ENCODE measurements around the gene STAC3.

DNA sequence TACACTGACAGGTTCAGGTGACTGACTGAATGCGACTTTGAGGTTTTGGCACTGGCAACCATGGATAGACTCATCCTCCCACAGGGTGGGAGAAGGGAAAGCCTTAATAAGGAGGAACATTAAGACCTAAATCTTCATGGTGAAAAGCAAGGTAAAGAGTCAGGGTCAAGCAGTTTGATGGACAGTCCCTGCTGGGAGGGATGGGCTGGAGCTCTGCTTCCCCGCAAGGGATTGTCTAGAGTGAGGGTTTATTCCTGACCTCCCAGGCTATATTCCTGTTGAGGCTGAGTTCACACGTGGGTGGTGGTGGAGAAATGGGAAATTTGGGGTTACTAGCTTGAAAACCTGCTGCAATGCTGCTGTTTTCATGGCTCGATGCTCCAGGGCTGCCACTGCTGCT is 9.4 kb upstream of the STAC3 start:
- TF ChIP-seq, protein P1, sequence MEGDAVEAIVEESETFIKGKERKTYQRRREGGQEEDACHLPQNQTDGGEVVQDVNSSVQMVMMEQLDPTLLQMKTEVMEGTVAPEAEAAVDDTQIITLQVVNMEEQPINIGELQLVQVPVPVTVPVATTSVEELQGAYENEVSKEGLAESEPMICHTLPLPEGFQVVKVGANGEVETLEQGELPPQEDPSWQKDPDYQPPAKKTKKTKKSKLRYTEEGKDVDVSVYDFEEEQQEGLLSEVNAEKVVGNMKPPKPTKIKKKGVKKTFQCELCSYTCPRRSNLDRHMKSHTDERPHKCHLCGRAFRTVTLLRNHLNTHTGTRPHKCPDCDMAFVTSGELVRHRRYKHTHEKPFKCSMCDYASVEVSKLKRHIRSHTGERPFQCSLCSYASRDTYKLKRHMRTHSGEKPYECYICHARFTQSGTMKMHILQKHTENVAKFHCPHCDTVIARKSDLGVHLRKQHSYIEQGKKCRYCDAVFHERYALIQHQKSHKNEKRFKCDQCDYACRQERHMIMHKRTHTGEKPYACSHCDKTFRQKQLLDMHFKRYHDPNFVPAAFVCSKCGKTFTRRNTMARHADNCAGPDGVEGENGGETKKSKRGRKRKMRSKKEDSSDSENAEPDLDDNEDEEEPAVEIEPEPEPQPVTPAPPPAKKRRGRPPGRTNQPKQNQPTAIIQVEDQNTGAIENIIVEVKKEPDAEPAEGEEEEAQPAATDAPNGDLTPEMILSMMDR (IDR thresholded peaks at IDR 0.05): no peak
- TF ChIP-seq EP300 (IDR thresholded peaks at IDR 0.05) (no peak), POLR2A (IDR thresholded peaks at IDR 0.05) (no peak)
